Fibroblast of mammary gland (primary cell): ENCODE results near the gene ACLY.

Experiments
- DNase-seq: peaks from one replicate; pipeline ENCODE4 v3.0.0-alpha.2; 2010; ENCODE audit warnings: low read depth
- H3K4me3 ChIP-seq: 2 replicates; pipeline ENCODE4 v1.5.1; 2011; ENCODE audit warnings: low read depth, mild to moderate bottlenecking, low read length, moderate library complexity; ENCODE audit not compliant: control insufficient read depth
- CTCF ChIP-seq: conservative IDR thresholded peaks from 2 replicates; pipeline ENCODE4 v1.5.1; 2011; ENCODE audit warnings: low read depth, low read length, inconsistent platforms; ENCODE audit not compliant: control insufficient read depth, insufficient read depth

Gene ACLY

GRCh38 chr17:41917679-41918313 lies 955 bp downstream of the ACLY start:
- no peak for TF ChIP-seq CTCF
- peak overlapping the region; percentile 97 for H3K4me3 ChIP-seq
- DNase-seq: peak; percentile 41

GRCh38 chr17:41917192-41917591 lies 1.6 kb downstream of the ACLY start:
- peak overlapping the region; percentile 97 for H3K4me3 ChIP-seq
- TF ChIP-seq CTCF: no peak
- peak; percentile 85 for DNase-seq

- peak; percentile 32 for DNase-seq
- no peak for TF ChIP-seq CTCF
- H3K4me3 ChIP-seq: no peak overlapping the region
Observed at GRCh38 chr17:41915566-41915965, 3.2 kb downstream of the ACLY start.

GRCh38 chr17:41915020-41915419 lies 3.7 kb downstream of the ACLY start:
- H3K4me3 ChIP-seq: no peak overlapping the region
- DNase-seq: no peak
- TF ChIP-seq CTCF: no peak

- DNase-seq: peak; percentile 92
- H3K4me3 ChIP-seq: no peak overlapping the region
- no peak for TF ChIP-seq CTCF
Observed at GRCh38 chr17:41914358-41914766, 4.4 kb downstream of the ACLY start.

- TF ChIP-seq CTCF: no peak
Observed at GRCh38 chr17:41913798-41914197, 5.0 kb downstream of the ACLY start.

GRCh38 chr17:41912925-41913324 lies 5.8 kb downstream of the ACLY start:
- peak; percentile 29 for TF ChIP-seq CTCF
- peak; percentile 30 for DNase-seq
- H3K4me3 ChIP-seq: no peak overlapping the region

More at GRCh38 chr17:41913798-41914197, 5.0 kb downstream of the ACLY start:
- H3K4me3 ChIP-seq: no peak overlapping the region
- no peak for DNase-seq
